ENCODE measurements around the gene DGLUCY.

Gene DGLUCY

DNA sequence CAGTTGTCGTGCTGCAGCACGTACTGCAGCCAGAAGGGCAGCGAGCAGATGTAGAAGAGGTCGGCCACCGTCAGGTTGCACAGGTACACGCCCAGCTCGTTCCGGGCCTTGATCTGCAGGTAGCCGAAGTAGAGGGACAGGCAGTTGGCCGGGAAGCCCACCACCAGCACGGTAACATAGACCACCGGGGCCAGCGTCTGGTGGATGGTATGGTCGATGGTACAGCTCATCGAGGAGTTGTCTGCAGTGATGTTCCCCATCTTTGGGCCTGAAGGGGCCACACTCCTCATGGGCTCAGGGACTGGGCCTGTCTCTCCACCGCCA, 120.9 kb downstream of the DGLUCY start:
- H3K79me2 ChIP-seq (ENCODE audit: insufficient read depth, low read depth): no peaks in the 10 kb centered on the region
- peaks cover 16% of the 10 kb centered on the region for H3K4me1 ChIP-seq (ENCODE audit: low read depth, poor library complexity, severe bottlenecking)
- no peak overlapping the region for H3K9ac ChIP-seq
- H3K27me3 ChIP-seq (ENCODE audit: insufficient read depth, low read depth): no peaks in the 10 kb centered on the region
- TF ChIP-seq, protein P1, sequence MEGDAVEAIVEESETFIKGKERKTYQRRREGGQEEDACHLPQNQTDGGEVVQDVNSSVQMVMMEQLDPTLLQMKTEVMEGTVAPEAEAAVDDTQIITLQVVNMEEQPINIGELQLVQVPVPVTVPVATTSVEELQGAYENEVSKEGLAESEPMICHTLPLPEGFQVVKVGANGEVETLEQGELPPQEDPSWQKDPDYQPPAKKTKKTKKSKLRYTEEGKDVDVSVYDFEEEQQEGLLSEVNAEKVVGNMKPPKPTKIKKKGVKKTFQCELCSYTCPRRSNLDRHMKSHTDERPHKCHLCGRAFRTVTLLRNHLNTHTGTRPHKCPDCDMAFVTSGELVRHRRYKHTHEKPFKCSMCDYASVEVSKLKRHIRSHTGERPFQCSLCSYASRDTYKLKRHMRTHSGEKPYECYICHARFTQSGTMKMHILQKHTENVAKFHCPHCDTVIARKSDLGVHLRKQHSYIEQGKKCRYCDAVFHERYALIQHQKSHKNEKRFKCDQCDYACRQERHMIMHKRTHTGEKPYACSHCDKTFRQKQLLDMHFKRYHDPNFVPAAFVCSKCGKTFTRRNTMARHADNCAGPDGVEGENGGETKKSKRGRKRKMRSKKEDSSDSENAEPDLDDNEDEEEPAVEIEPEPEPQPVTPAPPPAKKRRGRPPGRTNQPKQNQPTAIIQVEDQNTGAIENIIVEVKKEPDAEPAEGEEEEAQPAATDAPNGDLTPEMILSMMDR (conservative IDR thresholded peaks at IDR 0.05; ENCODE audit: low read depth, low read length): no peak
- no peak overlapping the region for H2AFZ ChIP-seq (ENCODE audit: low read depth)
- H3K36me3 ChIP-seq (ENCODE audit: insufficient read depth): no peaks in the 10 kb centered on the region
- no peak overlapping the region for H3K4me3 ChIP-seq (IDR thresholded peaks at IDR 0.05; ENCODE audit: insufficient read depth, low read depth, low read length)
- no peaks in the 10 kb centered on the region for H4K20me1 ChIP-seq (ENCODE audit: insufficient read depth)
- H3K27ac ChIP-seq: no peak overlapping the region
- no peak overlapping the region for H3K4me2 ChIP-seq

DNA sequence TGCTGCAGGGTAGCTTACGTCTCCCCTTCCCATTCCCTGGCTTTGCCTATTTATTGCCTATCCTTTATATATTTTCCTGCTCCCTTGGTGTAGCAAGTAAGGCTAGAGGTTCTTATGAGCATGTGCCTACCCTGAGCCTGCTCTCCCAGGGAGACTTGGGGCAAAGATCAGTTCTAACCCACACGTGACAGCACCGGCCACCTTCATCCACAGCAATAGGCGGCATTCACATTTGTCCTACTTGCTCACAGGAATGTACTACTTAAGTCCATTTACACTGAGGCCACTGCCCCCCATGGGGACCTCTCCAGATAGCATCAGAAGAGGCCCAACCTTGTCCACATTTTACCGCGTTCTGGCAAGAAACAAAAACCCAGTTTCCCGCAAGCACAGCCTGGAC, 122.0 kb downstream of the DGLUCY start:
- H3K27ac ChIP-seq: no peak overlapping the region
- no peak overlapping the region for H2AFZ ChIP-seq (ENCODE audit: low read depth)
- no peaks in the 10 kb centered on the region for H3K79me2 ChIP-seq (ENCODE audit: insufficient read depth, low read depth)
- H3K27me3 ChIP-seq (ENCODE audit: insufficient read depth, low read depth): no peaks in the 10 kb centered on the region
- no peaks in the 10 kb centered on the region for H4K20me1 ChIP-seq (ENCODE audit: insufficient read depth)
- no peak overlapping the region for H3K4me2 ChIP-seq
- TF ChIP-seq, protein P1 (conservative IDR thresholded peaks at IDR 0.05; ENCODE audit: low read depth, low read length): no peak
- no peak overlapping the region for H3K4me3 ChIP-seq (IDR thresholded peaks at IDR 0.05; ENCODE audit: insufficient read depth, low read depth, low read length)
- H3K9ac ChIP-seq: no peak overlapping the region
- H3K4me1 ChIP-seq (ENCODE audit: low read depth, poor library complexity, severe bottlenecking): peaks cover 5% of the 10 kb centered on the region
- H3K36me3 ChIP-seq (ENCODE audit: insufficient read depth): no peaks in the 10 kb centered on the region

DNA sequence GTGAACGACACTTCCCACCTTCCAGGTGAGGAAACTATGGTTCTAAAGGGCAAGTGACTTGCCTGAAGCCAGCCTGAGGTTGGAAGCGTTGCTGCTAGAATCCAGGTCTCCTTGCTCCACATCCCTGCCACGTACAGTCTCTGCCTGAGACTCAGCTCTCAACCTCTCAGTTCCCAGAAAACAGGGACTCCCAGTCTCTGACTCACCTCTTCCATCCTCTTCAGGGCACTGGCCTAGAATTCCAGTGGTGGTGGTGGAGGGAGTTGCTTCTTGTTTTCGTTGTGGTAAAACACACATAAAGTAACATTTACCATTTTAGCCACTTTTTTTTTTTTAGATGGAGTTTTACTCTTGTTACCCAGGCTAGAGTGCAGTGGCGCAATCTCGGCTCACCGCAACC, 123.3 kb downstream of the DGLUCY start:
- Histone ChIP-seq H2AFZ (ENCODE audit: low read depth) (no peak overlapping the region), H3K27ac (no peak overlapping the region), H3K4me2 (no peak overlapping the region), H3K79me2 (ENCODE audit: insufficient read depth, low read depth) (no peaks in the 10 kb centered on the region), H3K4me1 (ENCODE audit: low read depth, poor library complexity, severe bottlenecking) (peaks cover 5% of the 10 kb centered on the region), H3K4me3 (IDR thresholded peaks at IDR 0.05; ENCODE audit: insufficient read depth, low read depth, low read length) (no peak overlapping the region), H3K36me3 (ENCODE audit: insufficient read depth) (no peaks in the 10 kb centered on the region), H3K27me3 (ENCODE audit: insufficient read depth, low read depth) (no peaks in the 10 kb centered on the region), H3K9ac (no peak overlapping the region), H4K20me1 (ENCODE audit: insufficient read depth) (no peaks in the 10 kb centered on the region)
- TF ChIP-seq, protein P1 (conservative IDR thresholded peaks at IDR 0.05; ENCODE audit: low read depth, low read length): no peak

DNA sequence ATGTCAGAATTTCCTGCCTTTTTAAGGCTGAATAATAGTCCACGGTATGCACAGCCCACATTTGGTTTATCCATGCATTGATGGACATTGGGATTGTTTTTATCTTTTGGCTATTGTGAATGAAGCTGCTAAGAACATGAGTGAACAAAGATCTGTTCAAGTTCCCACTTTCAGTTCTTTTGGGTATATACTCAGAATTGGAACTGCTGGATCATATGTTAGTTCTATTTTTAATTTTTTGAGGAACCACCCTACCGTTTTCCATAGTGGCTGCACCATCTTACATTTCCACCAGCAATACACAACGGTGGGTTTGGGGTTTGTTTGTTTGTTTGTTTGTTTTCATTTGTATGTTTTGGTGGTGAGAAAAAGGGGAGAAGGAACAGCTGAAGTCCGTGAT, 124.2 kb downstream of the DGLUCY start:
- Histone ChIP-seq H3K36me3 (ENCODE audit: insufficient read depth) (no peaks in the 10 kb centered on the region), H3K79me2 (ENCODE audit: insufficient read depth, low read depth) (no peaks in the 10 kb centered on the region), H3K9ac (no peak overlapping the region), H4K20me1 (ENCODE audit: insufficient read depth) (no peaks in the 10 kb centered on the region), H3K27me3 (ENCODE audit: insufficient read depth, low read depth) (no peaks in the 10 kb centered on the region), H2AFZ (ENCODE audit: low read depth) (no peak overlapping the region), H3K4me1 (ENCODE audit: low read depth, poor library complexity, severe bottlenecking) (peaks cover 10% of the 10 kb centered on the region), H3K27ac (no peak overlapping the region), H3K4me3 (IDR thresholded peaks at IDR 0.05; ENCODE audit: insufficient read depth, low read depth, low read length) (no peak overlapping the region), H3K4me2 (no peak overlapping the region)
- TF ChIP-seq, protein P1 (conservative IDR thresholded peaks at IDR 0.05; ENCODE audit: low read depth, low read length): no peak

DNA sequence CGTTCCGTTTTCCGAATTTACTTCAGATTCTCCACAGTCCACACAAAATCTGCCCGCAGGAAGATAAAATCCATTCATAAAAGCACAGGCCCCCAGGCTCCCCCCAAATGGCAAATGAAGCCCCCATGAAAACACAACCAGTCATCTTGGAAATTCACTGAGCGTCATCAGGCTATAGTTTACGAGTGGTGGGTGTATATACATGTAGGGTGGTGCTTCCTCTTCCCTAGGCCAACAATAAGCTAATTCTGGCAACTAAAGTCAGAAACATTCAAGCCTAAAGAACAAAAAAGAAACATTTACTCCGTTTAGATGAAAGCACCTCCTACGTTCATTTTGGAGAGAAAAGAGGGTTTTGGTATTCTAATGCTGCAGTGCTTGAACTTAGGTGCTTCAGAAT, 124.8 kb downstream of the DGLUCY start:
- Histone ChIP-seq H3K4me1 (ENCODE audit: low read depth, poor library complexity, severe bottlenecking) (peaks cover 16% of the 10 kb centered on the region), H3K4me2 (no peak overlapping the region), H3K36me3 (ENCODE audit: insufficient read depth) (no peaks in the 10 kb centered on the region)

More for the DNA sequence above, 124.8 kb downstream of the DGLUCY start:
- TF ChIP-seq, protein P1 (conservative IDR thresholded peaks at IDR 0.05; ENCODE audit: low read depth, low read length): no peak
- Histone ChIP-seq H3K79me2 (ENCODE audit: insufficient read depth, low read depth) (no peaks in the 10 kb centered on the region), H3K27me3 (ENCODE audit: insufficient read depth, low read depth) (no peaks in the 10 kb centered on the region), H3K9ac (no peak overlapping the region), H3K27ac (no peak overlapping the region), H4K20me1 (ENCODE audit: insufficient read depth) (no peaks in the 10 kb centered on the region), H3K4me3 (IDR thresholded peaks at IDR 0.05; ENCODE audit: insufficient read depth, low read depth, low read length) (no peak overlapping the region), H2AFZ (ENCODE audit: low read depth) (no peak overlapping the region)

Measured in KMS-11 (cell line).